ENCODE results near the gene ZBTB20. TPM values are rescaled to one million over a fixed set of nuclear protein-coding genes. Genes with fewer than 3 reads are reported as not detected.

Gene ZBTB20
- polyA plus RNA-seq, 3 donors = 1.3 to 3.2 (median 2.0) TPM

- Histone ChIP-seq H3K4me2 (replicated peaks; ENCODE audit: extremely low read depth, low read length, poor library complexity, severe bottlenecking) (no peak overlapping the region), H3K9ac (ENCODE audit: insufficient read depth, low read length, poor library complexity, severe bottlenecking) (no peak overlapping the region), H3K9me3 (replicated peaks in 1 of 2; ENCODE audit: control insufficient read depth in 1 of 2, insufficient read depth in 1 of 2, low read length in 2 of 2) (no peaks in the 10 kb centered on the region), H2AFZ (ENCODE audit: insufficient read depth, low read depth, low read length, poor library complexity, severe bottlenecking) (no peak overlapping the region), H4K20me1 (ENCODE audit: insufficient read depth, low read length) (no peaks in the 10 kb centered on the region), H3K79me2 (ENCODE audit: insufficient read depth, low read length) (no peaks in the 10 kb centered on the region), H3K4me1 (ENCODE audit: control insufficient read depth in 1 of 2, insufficient read depth in 2 of 2, low read length in 2 of 2) (peaks cover 3% of the 10 kb centered on the region in 2 donors), H3K36me3 (replicated peaks in 1 of 2; ENCODE audit: control insufficient read depth in 1 of 2, insufficient read depth in 2 of 2, low read length in 2 of 2) (peaks cover 0 to 11% of the 10 kb centered on the region in 2 donors), H3K27me3 (ENCODE audit: control insufficient read depth in 2 of 2, insufficient read depth in 2 of 2, low read length in 2 of 2) (no peaks in the 10 kb centered on the region), H3K4me3 (replicated peaks in 1 of 3; ENCODE audit: low read depth in 2 of 3, low read length in 3 of 3) (no peak overlapping the region), H3K27ac (ENCODE audit: low read depth in 1 of 2, low read length in 2 of 2) (no peak overlapping the region)
- Mint-ChIP-seq H3K27me3 (ENCODE audit: low read depth in 3 of 3) (no peaks in the 10 kb centered on the region), H3K36me3 (peaks cover 13 to 17% of the 10 kb centered on the region in 2 donors), H3K9me3 (peaks cover 0 to 8% (median 0%) of the 10 kb centered on the region in 7 donors), H3K27ac (no peak overlapping the region), H3K4me1 (peaks cover 5% of the 10 kb centered on the region), H3K4me3 (no peak overlapping the region)
- WGBS (ENCODE audit: insufficient coverage) = no CpG with 5 or more reads among the region's 5 CpGs
- intact Hi-C loops (cut with micrococcal nuclease) = no loop called here
- DNase-seq = no peak
- TF ChIP-seq, protein P1, sequence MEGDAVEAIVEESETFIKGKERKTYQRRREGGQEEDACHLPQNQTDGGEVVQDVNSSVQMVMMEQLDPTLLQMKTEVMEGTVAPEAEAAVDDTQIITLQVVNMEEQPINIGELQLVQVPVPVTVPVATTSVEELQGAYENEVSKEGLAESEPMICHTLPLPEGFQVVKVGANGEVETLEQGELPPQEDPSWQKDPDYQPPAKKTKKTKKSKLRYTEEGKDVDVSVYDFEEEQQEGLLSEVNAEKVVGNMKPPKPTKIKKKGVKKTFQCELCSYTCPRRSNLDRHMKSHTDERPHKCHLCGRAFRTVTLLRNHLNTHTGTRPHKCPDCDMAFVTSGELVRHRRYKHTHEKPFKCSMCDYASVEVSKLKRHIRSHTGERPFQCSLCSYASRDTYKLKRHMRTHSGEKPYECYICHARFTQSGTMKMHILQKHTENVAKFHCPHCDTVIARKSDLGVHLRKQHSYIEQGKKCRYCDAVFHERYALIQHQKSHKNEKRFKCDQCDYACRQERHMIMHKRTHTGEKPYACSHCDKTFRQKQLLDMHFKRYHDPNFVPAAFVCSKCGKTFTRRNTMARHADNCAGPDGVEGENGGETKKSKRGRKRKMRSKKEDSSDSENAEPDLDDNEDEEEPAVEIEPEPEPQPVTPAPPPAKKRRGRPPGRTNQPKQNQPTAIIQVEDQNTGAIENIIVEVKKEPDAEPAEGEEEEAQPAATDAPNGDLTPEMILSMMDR (IDR thresholded peaks at IDR 0.05) = no peak
These were observed 38.5 kb downstream of the ZBTB20 start for GRCh38 chr3:115108614-115109013.

GRCh38 chr3:115102046-115102445, 45.0 kb downstream of the ZBTB20 start:
- H3K4me2 ChIP-seq (replicated peaks; ENCODE audit: extremely low read depth, low read length, poor library complexity, severe bottlenecking) = no peak overlapping the region
- no CpG with 5 or more reads among the region's 2 CpGs for WGBS (ENCODE audit: insufficient coverage)
- no peaks in the 10 kb centered on the region for H3K36me3 ChIP-seq (replicated peaks in 1 of 2; ENCODE audit: control insufficient read depth in 1 of 2, insufficient read depth in 2 of 2, low read length in 2 of 2)
- Mint-ChIP-seq H3K4me3 (no peak overlapping the region), H3K27me3 (ENCODE audit: low read depth in 3 of 3) (peaks cover 0 to 1% (median 0%) of the 10 kb centered on the region in 3 donors), H3K27ac (no peak overlapping the region), H3K36me3 (peaks cover 3 to 10% of the 10 kb centered on the region in 2 donors), H3K4me1 (peaks cover 24% of the 10 kb centered on the region), H3K9me3 (peaks cover 0 to 6% (median 0%) of the 10 kb centered on the region in 7 donors)
- TF ChIP-seq, protein P1 (IDR thresholded peaks at IDR 0.05) = no peak
- peaks cover 11 to 17% of the 10 kb centered on the region in 2 donors for H3K4me1 ChIP-seq (ENCODE audit: control insufficient read depth in 1 of 2, insufficient read depth in 2 of 2, low read length in 2 of 2)
- H3K9ac ChIP-seq (ENCODE audit: insufficient read depth, low read length, poor library complexity, severe bottlenecking) = no peak overlapping the region
- DNase-seq = no peak
- H2AFZ ChIP-seq (ENCODE audit: insufficient read depth, low read depth, low read length, poor library complexity, severe bottlenecking) = no peak overlapping the region
- intact Hi-C loops (cut with micrococcal nuclease) = no loop called here
- no peaks in the 10 kb centered on the region for H3K27me3 ChIP-seq (ENCODE audit: control insufficient read depth in 2 of 2, insufficient read depth in 2 of 2, low read length in 2 of 2)
- no peaks in the 10 kb centered on the region for H3K79me2 ChIP-seq (ENCODE audit: insufficient read depth, low read length)
- H3K4me3 ChIP-seq (replicated peaks in 1 of 3; ENCODE audit: low read depth in 2 of 3, low read length in 3 of 3) = no peak overlapping the region
- no peaks in the 10 kb centered on the region for H4K20me1 ChIP-seq (ENCODE audit: insufficient read depth, low read length)
- H3K9me3 ChIP-seq (replicated peaks in 1 of 2; ENCODE audit: control insufficient read depth in 1 of 2, insufficient read depth in 1 of 2, low read length in 2 of 2) = no peaks in the 10 kb centered on the region
- no peak overlapping the region for H3K27ac ChIP-seq (ENCODE audit: low read depth in 1 of 2, low read length in 2 of 2)

Data from CD14-positive monocyte (primary cell).